SK-N-SH treated with all-trans-retinoic acid at 6 μM for 48 hours (cell line): ENCODE measurements around the gene NPAS1.

Experiments used
- ATAC-seq: fragments of 200-7000 bp; cut with Tn5 transposase; 3 replicates; pipeline ENCODE4 v1.9.1; 2020; ENCODE audit warnings: mild to moderate bottlenecking, moderate library complexity
- ARNTL ChIP-seq: fragments of 450-650 bp; formaldehyde crosslinking; IDR thresholded peaks from 2 replicates; pipeline ENCODE4 v1.5.0; 2020; ENCODE audit warnings: low read depth, mild to moderate bottlenecking, moderate library complexity, borderline replicate concordance
- BACH2 ChIP-seq: fragments of 250-450 bp; sonication (Bioruptor Pico); IDR thresholded peaks from 2 replicates; pipeline ENCODE4 v1.9.0; 2021; ENCODE audit warnings: mild to moderate bottlenecking, borderline replicate concordance
- CSDC2 ChIP-seq: fragments of 250-450 bp; sonication (Bioruptor Pico); IDR thresholded peaks from 2 replicates; pipeline ENCODE4 v1.5.0; 2020; ENCODE audit warnings: mild to moderate bottlenecking, moderate library complexity
- GLIS3 ChIP-seq: fragments of 250-450 bp; sonication (Bioruptor Pico); IDR thresholded peaks from 2 replicates; pipeline ENCODE4 v1.5.0; 2020; ENCODE audit warnings: mild to moderate bottlenecking, moderate library complexity
- ISL1 ChIP-seq: fragments of 250-450 bp; sonication (Bioruptor Pico); IDR thresholded peaks from 2 replicates; pipeline ENCODE4 v2.1.2; 2022; ENCODE audit warnings: mild to moderate bottlenecking, moderate library complexity
- OSR1 ChIP-seq: fragments of 250-450 bp; sonication (Bioruptor Pico); IDR thresholded peaks from 2 replicates; pipeline ENCODE4 v1.8.0; 2022; ENCODE audit warnings: moderate library complexity, mild to moderate bottlenecking, inconsistent platforms
- RARB ChIP-seq: fragments of 250-450 bp; sonication (Bioruptor Pico); IDR thresholded peaks from 2 replicates; pipeline ENCODE4 v1.8.0; 2021; ENCODE audit warnings: mild to moderate bottlenecking, moderate library complexity
- SNAI2 ChIP-seq: fragments of 250-450 bp; sonication (Bioruptor Pico); IDR thresholded peaks from 2 replicates; pipeline ENCODE4 v1.5.0; 2020; ENCODE audit warnings: mild to moderate bottlenecking, moderate library complexity
- TCF4 ChIP-seq: fragments of 250-450 bp; sonication (Bioruptor Pico); IDR thresholded peaks from 2 replicates; pipeline ENCODE4 v1.8.0; 2021; ENCODE audit warnings: mild to moderate bottlenecking, moderate library complexity, borderline replicate concordance
- TOX ChIP-seq: fragments of 250-450 bp; sonication (Bioruptor Pico); IDR thresholded peaks from 2 replicates; pipeline ENCODE4 v1.8.0; 2021; ENCODE audit warnings: mild to moderate bottlenecking, moderate library complexity, borderline replicate concordance
- ZC3H10 ChIP-seq: fragments of 250-450 bp; sonication (Bioruptor Pico); IDR thresholded peaks from 2 replicates; pipeline ENCODE4 v1.5.1; 2021; ENCODE audit warnings: mild to moderate bottlenecking, moderate library complexity
- ZFP3 ChIP-seq: fragments of 250-450 bp; sonication (Bioruptor Pico); IDR thresholded peaks from 2 replicates; pipeline ENCODE4 v1.5.0; 2020; ENCODE audit warnings: mild to moderate bottlenecking, moderate library complexity
- ZNF565 ChIP-seq: fragments of 450-650 bp; formaldehyde crosslinking; conservative IDR thresholded peaks from 2 replicates; pipeline ENCODE4 v1.5.0; 2020; ENCODE audit warnings: low read depth, mild to moderate bottlenecking, moderate library complexity
- ZNF70 ChIP-seq: fragments of 450-650 bp; formaldehyde crosslinking; IDR thresholded peaks from 2 replicates; pipeline ENCODE4 v1.5.0; 2020; ENCODE audit warnings: mild to moderate bottlenecking, moderate library complexity
- ZNF8 ChIP-seq: fragments of 450-650 bp; formaldehyde crosslinking; IDR thresholded peaks from 2 replicates; pipeline ENCODE4 v1.5.0; 2020; ENCODE audit warnings: mild to moderate bottlenecking, moderate library complexity
- TF ChIP-seq, protein P1 (sequence below): fragments of 250-450 bp; sonication (Bioruptor Pico); IDR thresholded peaks from 2 replicates; pipeline ENCODE4 v1.5.0; 2020; ENCODE audit warnings: mild to moderate bottlenecking, moderate library complexity
- TF ChIP-seq, protein P2 (sequence below): fragments of 250-450 bp; sonication (Bioruptor Pico); IDR thresholded peaks from 2 replicates; pipeline ENCODE4 v1.8.0; 2021; ENCODE audit warnings: low read depth, mild to moderate bottlenecking, moderate library complexity, borderline replicate concordance
- TF ChIP-seq, protein P3 (sequence below): fragments of 250-450 bp; sonication (Bioruptor Pico); IDR thresholded peaks from 2 replicates; pipeline ENCODE4 v1.5.1; 2020; ENCODE audit warnings: low read depth, mild to moderate bottlenecking, moderate library complexity
- TF ChIP-seq, protein P4 (sequence below): fragments of 250-450 bp; sonication (Bioruptor Pico); IDR thresholded peaks from 2 replicates; pipeline ENCODE4 v1.5.1; 2021; ENCODE audit warnings: mild to moderate bottlenecking, moderate library complexity

The NPAS1 gene

DNA sequence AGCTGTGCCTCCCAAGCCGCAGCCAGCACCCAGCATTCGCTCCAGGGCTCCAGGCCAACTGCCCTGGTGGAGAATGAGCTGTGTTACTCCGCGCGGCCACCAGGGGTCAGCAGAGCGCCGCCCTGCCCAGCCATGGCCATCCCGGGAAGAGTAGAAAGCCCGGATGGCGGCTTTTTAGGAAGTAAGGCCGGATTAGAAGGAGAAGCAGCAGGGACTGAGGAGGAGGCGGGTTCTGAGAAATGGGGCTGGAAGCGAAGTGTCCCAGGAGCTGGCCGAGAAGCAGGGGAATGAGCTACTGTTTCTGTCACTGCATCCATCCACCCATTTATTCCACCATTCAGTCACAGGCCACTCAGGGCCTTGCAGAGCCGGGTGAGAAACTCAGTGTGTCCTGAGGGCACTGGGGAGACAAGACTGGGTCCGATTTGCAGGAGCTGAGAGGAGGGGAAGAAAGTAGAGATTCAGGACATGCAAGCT lies 6.6 kb upstream of the NPAS1 start:
- peak; percentile 95 for ATAC-seq
- TF ChIP-seq TOX (CRISPR knock-in tag) (no peak), ZNF565 (CRISPR knock-in tag) (0 out of 2 replicates have a peak, but pooled peaks have one; percentile 72), ARNTL (CRISPR knock-in tag) (no peak), ZNF70 (peak; percentile 100), ISL1 (CRISPR knock-in tag) (no peak), GLIS3 (CRISPR knock-in tag) (no peak), CSDC2 (no peak), BACH2 (no peak), ZC3H10 (CRISPR knock-in tag) (no peak), RARB (no peak), TCF4 (peak; percentile 13; the same call in 1 of the 2 replicates), OSR1 (no peak), ZFP3 (CRISPR knock-in tag) (no peak)
- TF ChIP-seq, protein P1, sequence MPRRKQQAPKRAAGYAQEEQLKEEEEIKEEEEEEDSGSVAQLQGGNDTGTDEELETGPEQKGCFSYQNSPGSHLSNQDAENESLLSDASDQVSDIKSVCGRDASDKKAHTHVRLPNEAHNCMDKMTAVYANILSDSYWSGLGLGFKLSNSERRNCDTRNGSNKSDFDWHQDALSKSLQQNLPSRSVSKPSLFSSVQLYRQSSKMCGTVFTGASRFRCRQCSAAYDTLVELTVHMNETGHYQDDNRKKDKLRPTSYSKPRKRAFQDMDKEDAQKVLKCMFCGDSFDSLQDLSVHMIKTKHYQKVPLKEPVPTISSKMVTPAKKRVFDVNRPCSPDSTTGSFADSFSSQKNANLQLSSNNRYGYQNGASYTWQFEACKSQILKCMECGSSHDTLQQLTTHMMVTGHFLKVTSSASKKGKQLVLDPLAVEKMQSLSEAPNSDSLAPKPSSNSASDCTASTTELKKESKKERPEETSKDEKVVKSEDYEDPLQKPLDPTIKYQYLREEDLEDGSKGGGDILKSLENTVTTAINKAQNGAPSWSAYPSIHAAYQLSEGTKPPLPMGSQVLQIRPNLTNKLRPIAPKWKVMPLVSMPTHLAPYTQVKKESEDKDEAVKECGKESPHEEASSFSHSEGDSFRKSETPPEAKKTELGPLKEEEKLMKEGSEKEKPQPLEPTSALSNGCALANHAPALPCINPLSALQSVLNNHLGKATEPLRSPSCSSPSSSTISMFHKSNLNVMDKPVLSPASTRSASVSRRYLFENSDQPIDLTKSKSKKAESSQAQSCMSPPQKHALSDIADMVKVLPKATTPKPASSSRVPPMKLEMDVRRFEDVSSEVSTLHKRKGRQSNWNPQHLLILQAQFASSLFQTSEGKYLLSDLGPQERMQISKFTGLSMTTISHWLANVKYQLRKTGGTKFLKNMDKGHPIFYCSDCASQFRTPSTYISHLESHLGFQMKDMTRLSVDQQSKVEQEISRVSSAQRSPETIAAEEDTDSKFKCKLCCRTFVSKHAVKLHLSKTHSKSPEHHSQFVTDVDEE: 0 out of 2 replicates have a peak, but pooled peaks have one; percentile 15
- TF ChIP-seq, protein P2, sequence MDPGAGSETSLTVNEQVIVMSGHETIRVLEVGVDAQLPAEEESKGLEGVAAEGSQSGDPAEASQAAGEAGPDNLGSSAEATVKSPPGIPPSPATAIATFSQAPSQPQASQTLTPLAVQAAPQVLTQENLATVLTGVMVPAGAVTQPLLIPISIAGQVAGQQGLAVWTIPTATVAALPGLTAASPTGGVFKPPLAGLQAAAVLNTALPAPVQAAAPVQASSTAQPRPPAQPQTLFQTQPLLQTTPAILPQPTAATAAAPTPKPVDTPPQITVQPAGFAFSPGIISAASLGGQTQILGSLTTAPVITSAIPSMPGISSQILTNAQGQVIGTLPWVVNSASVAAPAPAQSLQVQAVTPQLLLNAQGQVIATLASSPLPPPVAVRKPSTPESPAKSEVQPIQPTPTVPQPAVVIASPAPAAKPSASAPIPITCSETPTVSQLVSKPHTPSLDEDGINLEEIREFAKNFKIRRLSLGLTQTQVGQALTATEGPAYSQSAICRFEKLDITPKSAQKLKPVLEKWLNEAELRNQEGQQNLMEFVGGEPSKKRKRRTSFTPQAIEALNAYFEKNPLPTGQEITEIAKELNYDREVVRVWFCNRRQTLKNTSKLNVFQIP: no peak
- TF ChIP-seq, protein P3, sequence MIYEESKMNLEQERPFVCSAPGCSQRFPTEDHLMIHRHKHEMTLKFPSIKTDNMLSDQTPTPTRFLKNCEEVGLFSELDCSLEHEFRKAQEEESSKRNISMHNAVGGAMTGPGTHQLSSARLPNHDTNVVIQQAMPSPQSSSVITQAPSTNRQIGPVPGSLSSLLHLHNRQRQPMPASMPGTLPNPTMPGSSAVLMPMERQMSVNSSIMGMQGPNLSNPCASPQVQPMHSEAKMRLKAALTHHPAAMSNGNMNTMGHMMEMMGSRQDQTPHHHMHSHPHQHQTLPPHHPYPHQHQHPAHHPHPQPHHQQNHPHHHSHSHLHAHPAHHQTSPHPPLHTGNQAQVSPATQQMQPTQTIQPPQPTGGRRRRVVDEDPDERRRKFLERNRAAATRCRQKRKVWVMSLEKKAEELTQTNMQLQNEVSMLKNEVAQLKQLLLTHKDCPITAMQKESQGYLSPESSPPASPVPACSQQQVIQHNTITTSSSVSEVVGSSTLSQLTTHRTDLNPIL (CRISPR knock-in tag): no peak
- TF ChIP-seq, all 23 proteins: peak for 4

DNA sequence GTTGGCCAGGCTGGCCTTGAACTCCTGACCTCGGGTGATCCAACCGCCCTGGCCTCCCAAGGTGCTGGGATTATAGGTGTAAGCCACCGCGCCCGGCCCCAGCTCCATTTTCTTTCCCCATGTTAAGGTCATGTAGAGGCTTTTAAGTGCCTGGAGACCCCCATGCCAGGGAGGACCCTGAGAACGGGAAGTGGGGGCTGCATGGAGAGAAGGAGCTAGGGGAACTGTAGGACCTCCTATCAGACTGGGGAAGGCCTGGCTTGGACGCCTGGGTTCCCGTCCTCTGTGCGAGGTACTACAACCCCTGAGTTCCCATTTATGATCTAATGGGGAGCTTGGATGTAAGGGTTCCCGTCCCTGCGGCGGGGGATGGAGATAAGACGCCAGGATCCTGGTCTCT lies 714 bp upstream of the NPAS1 start:
- ATAC-seq: no peak

More for the DNA sequence above, 714 bp upstream of the NPAS1 start:
- no peak for TF ChIP-seq SNAI2 (CRISPR knock-in tag)
- TF ChIP-seq ZNF8 (CRISPR knock-in tag): no peak
- TF ChIP-seq, protein P4, sequence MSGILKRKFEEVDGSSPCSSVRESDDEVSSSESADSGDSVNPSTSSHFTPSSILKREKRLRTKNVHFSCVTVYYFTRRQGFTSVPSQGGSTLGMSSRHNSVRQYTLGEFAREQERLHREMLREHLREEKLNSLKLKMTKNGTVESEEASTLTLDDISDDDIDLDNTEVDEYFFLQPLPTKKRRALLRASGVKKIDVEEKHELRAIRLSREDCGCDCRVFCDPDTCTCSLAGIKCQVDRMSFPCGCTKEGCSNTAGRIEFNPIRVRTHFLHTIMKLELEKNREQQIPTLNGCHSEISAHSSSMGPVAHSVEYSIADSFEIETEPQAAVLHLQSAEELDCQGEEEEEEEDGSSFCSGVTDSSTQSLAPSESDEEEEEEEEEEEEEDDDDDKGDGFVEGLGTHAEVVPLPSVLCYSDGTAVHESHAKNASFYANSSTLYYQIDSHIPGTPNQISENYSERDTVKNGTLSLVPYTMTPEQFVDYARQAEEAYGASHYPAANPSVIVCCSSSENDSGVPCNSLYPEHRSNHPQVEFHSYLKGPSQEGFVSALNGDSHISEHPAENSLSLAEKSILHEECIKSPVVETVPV: no peak
- TF ChIP-seq CSDC2: no peak
- no peak for TF ChIP-seq BACH2
- no peak for TF ChIP-seq ARNTL (CRISPR knock-in tag)
- TF ChIP-seq, protein P1: no peak
- TF ChIP-seq, protein P2: no peak
- no peak for TF ChIP-seq ISL1 (CRISPR knock-in tag)
- TF ChIP-seq, all 23 proteins: peak for 0
